A549 (cell line): ENCODE results near the gene TFDP1. TPM values are rescaled to one million over a fixed set of nuclear protein-coding genes. Genes with fewer than 3 reads are reported as not detected.

ENCODE experiments used
- ATAC-seq, 2 experiments: fragments of 200-7000 bp in 1 of 2; fragments of >200 bp in 1 of 2; cut with Nextera tagmentation in 1 of 2; cut with Tn5 transposase in 1 of 2; 3 replicates each; pipeline versions ENCODE4 v1.8.0 to v1.9.1; 2018 to 2020; ENCODE audit warnings: mild to moderate bottlenecking in 1 of 2, moderate library complexity in 1 of 2
- CTCF ChIA-PET: fragments of 300-600 bp; sonication (Branson Sonifier 250); formaldehyde crosslinking; extraction: SDS; loops from one replicate; lab custom pipeline; 2021; ENCODE audit warnings: antibody characterized with exemption, inconsistent platforms; lab: Yijun Ruan, JAX
- POLR2A ChIA-PET: fragments of 350-600 bp; formaldehyde crosslinking; extraction: SDS; loops from one replicate; lab custom pipeline; 2021; ENCODE audit warnings: antibody characterized with exemption, inconsistent platforms; lab: Yijun Ruan, JAX
- DNase-seq, 2 experiments: peaks; one replicate each; pipeline versions ENCODE4 v3.0.0 to v3.0.0-alpha.2; 2011 to 2016; ENCODE audit warnings: low read depth in 1 of 2, low spot score in 1 of 2
- FAIRE-seq: peaks from 2 replicates; lab custom pipeline; 2011; peaks lifted over from hg19 to GRCh38; lab: Jason Lieb, UNC
- H3K27ac ChIP-seq, 2 experiments: fragments of >200 bp; sonication (Bioruptor Twin); formaldehyde crosslinking; 3 replicates each; pipeline ENCODE4 v1.5.1; 2016 to 2017
- H3K4me1 ChIP-seq: fragments of >200 bp; sonication (Bioruptor Twin); formaldehyde crosslinking; 3 replicates; pipeline ENCODE4 v1.6.1; 2016
- H3K4me2 ChIP-seq: fragments of >200 bp; sonication (Bioruptor Twin); formaldehyde crosslinking; 3 replicates; pipeline ENCODE4 v1.6.1; 2016
- H3K4me3 ChIP-seq: fragments of >200 bp; sonication (Bioruptor Twin); formaldehyde crosslinking; 3 replicates; pipeline ENCODE4 v1.5.1; 2016
- H3K9me3 ChIP-seq: fragments of >200 bp; sonication (Bioruptor Twin); formaldehyde crosslinking; 3 replicates; pipeline ENCODE4 v1.6.1; 2016
- BHLHE40 ChIP-seq: IDR thresholded peaks from 2 replicates; pipeline ENCODE4 v1.6.1; 2012; ENCODE audit warnings: low read depth, low read length, inconsistent platforms
- CBX2 ChIP-seq: fragments of 200-600 bp; sonication (generic); IDR thresholded peaks from 2 replicates; pipeline ENCODE4 v1.6.1; 2016; ENCODE audit warnings: low read depth, mild to moderate bottlenecking, borderline replicate concordance
- CHD4 ChIP-seq: fragments of 200-600 bp; sonication (generic); IDR thresholded peaks from 2 replicates; pipeline ENCODE4 v1.6.1; 2016; ENCODE audit warnings: antibody characterized with exemption, mild to moderate bottlenecking, borderline replicate concordance
- CTCF ChIP-seq: fragments of >200 bp; sonication (Bioruptor Twin); formaldehyde crosslinking; IDR thresholded peaks from 3 replicates; pipeline ENCODE4 v1.5.1; 2016
- E2F6 ChIP-seq: IDR thresholded peaks from 2 replicates; pipeline ENCODE4 v1.6.1; 2012; ENCODE audit warnings: low read depth, borderline replicate concordance
- EHF ChIP-seq: fragments of 250-450 bp; sonication (Bioruptor Pico); IDR thresholded peaks from 2 replicates; pipeline ENCODE4 v1.5.0; 2020; ENCODE audit warnings: mild to moderate bottlenecking
- EHMT2 ChIP-seq: fragments of 200-600 bp; sonication (generic); IDR thresholded peaks from 2 replicates; pipeline ENCODE4 v1.6.1; 2016; ENCODE audit warnings: antibody characterized with exemption, low read depth, mild to moderate bottlenecking, moderate library complexity
- ELK1 ChIP-seq: fragments of 150-350 bp; IDR thresholded peaks from 2 replicates; pipeline ENCODE4 v1.6.1; 2014; ENCODE audit warnings: low read depth, mild to moderate bottlenecking, low read length
- EP300 ChIP-seq, 2 experiments: fragments of >200 bp; sonication (Bioruptor Twin); formaldehyde crosslinking; IDR thresholded peaks; 2 replicates in 1 of 2; 3 replicates in 1 of 2; pipeline ENCODE4 v1.6.1; 2016 to 2017
- FOSB ChIP-seq: fragments of 250-450 bp; sonication (Bioruptor Pico); IDR thresholded peaks from 2 replicates; pipeline ENCODE4 v1.5.0; 2020; ENCODE audit warnings: mild to moderate bottlenecking, moderate library complexity
- FOXS1 ChIP-seq: fragments of 250-450 bp; sonication (Bioruptor Pico); IDR thresholded peaks from 2 replicates; pipeline ENCODE4 v1.5.0; 2020; ENCODE audit warnings: mild to moderate bottlenecking, moderate library complexity
- GATA3 ChIP-seq: IDR thresholded peaks from 2 replicates; pipeline ENCODE4 v1.6.1; 2012; ENCODE audit warnings: borderline replicate concordance
- HDAC2 ChIP-seq: fragments of 200-600 bp; sonication (generic); IDR thresholded peaks from 2 replicates; pipeline ENCODE4 v1.6.1; 2016
- HES2 ChIP-seq: fragments of >200 bp; sonication (Bioruptor Twin); formaldehyde crosslinking; IDR thresholded peaks from 2 replicates; pipeline ENCODE4 v1.6.1; 2016
- HMGXB4 ChIP-seq: fragments of 250-450 bp; sonication (Bioruptor Pico); IDR thresholded peaks from 2 replicates; pipeline ENCODE4 v1.5.0; 2021; ENCODE audit warnings: mild to moderate bottlenecking, moderate library complexity, borderline replicate concordance
- HOXA7 ChIP-seq: fragments of 250-450 bp; sonication (Bioruptor Pico); IDR thresholded peaks from 2 replicates; pipeline ENCODE4 v1.5.0; 2020; ENCODE audit warnings: mild to moderate bottlenecking, moderate library complexity
- JUN ChIP-seq, 2 experiments: fragments of >200 bp; sonication (Bioruptor Twin); formaldehyde crosslinking; IDR thresholded peaks; 2 replicates in 1 of 2; 3 replicates in 1 of 2; pipeline ENCODE4 v1.6.1; 2016 to 2017
- JUNB ChIP-seq: fragments of >200 bp; sonication (Bioruptor Twin); formaldehyde crosslinking; IDR thresholded peaks from 2 replicates; pipeline ENCODE4 v1.6.1; 2016
- KDM5A ChIP-seq: fragments of 200-600 bp; sonication (generic); IDR thresholded peaks from 2 replicates; pipeline ENCODE4 v1.6.1; 2016; ENCODE audit warnings: antibody characterized with exemption, mild to moderate bottlenecking
- MAFK ChIP-seq: fragments of 450-650 bp; IDR thresholded peaks from 2 replicates; pipeline ENCODE4 v1.6.1; 2014; ENCODE audit not compliant: partially characterized antibody
- MYC ChIP-seq: IDR thresholded peaks from 2 replicates; pipeline ENCODE4 v1.6.1; 2012; ENCODE audit warnings: mild to moderate bottlenecking, inconsistent platforms, low read length, improper control_type of control experiment, borderline replicate concordance
- NFE2L2 ChIP-seq: fragments of 150-350 bp; conservative IDR thresholded peaks from 2 replicates; pipeline ENCODE4 v1.6.1; 2014; ENCODE audit warnings: low read length
- PBX3 ChIP-seq: IDR thresholded peaks from 2 replicates; pipeline ENCODE4 v1.6.1; 2012
- PHF8 ChIP-seq: fragments of 200-600 bp; sonication (generic); IDR thresholded peaks from 2 replicates; pipeline ENCODE4 v1.6.1; 2016; ENCODE audit warnings: low read depth, mild to moderate bottlenecking, antibody characterized with exemption, moderate library complexity, borderline replicate concordance
- POLR2A ChIP-seq: IDR thresholded peaks from 2 replicates; pipeline ENCODE4 v1.6.1; 2012; ENCODE audit warnings: mild to moderate bottlenecking, low read length
- POLR2AphosphoS2 ChIP-seq: conservative IDR thresholded peaks from 2 replicates; pipeline ENCODE4 v1.6.1; 2012; ENCODE audit warnings: low read length, improper control_type of control experiment, inconsistent platforms
- RAD21 ChIP-seq, 2 experiments: fragments of >200 bp in 1 of 2; sonication (Bioruptor Twin) in 1 of 2; formaldehyde crosslinking in 1 of 2; IDR thresholded peaks in 1 of 2; conservative IDR thresholded peaks in 1 of 2; 2 replicates in 1 of 2; 3 replicates in 1 of 2; pipeline ENCODE4 v1.6.1; 2012 to 2018; ENCODE audit warnings: inconsistent platforms in 1 of 2
- RNF2 ChIP-seq: fragments of 200-600 bp; sonication (generic); IDR thresholded peaks from 2 replicates; pipeline ENCODE4 v1.6.1; 2016; ENCODE audit warnings: low read depth, mild to moderate bottlenecking, antibody characterized with exemption, moderate library complexity, borderline replicate concordance
- TFCP2L1 ChIP-seq: fragments of 250-450 bp; sonication (Bioruptor Pico); IDR thresholded peaks from 2 replicates; pipeline ENCODE4 v1.5.0; 2021; ENCODE audit warnings: mild to moderate bottlenecking
- TP53 ChIP-seq: fragments of 250-450 bp; sonication (Bioruptor Pico); IDR thresholded peaks from 2 replicates; pipeline ENCODE4 v1.5.0; 2021; ENCODE audit warnings: mild to moderate bottlenecking, moderate library complexity
- ZSCAN20 ChIP-seq: fragments of 250-450 bp; sonication (Bioruptor Pico); IDR thresholded peaks from 2 replicates; pipeline ENCODE4 v1.8.0; 2022; ENCODE audit warnings: mild to moderate bottlenecking, moderate library complexity
- WGBS: methylation state at CpG from one replicate; pipeline ENCODE4 v1.1.6; 2017; ENCODE audit errors: missing lambda C conversion rate; 5-methylcytosine and 5-hydroxymethylcytosine counted together
- polyA plus RNA-seq, 4 experiments: library from polyadenylated mRNA; depleted of rRNA in 3 of 4; stranded (reverse); fragments of >200 nt; fragmentation: RNase III in 1 of 4; extraction: RNeasy Plus Mini Kit Qiagen cat#74134 plus additional on column Dnase treatment in 1 of 4; gene quantifications; 2 replicates in 3 of 4; 3 replicates in 1 of 4; pipeline ENCODE4 v1.2.3, GENCODE V29; 2011 to 2017

Gene TFDP1
- polyA plus RNA-seq, 2 of the 4 experiments (the other 2 are of a cell fraction): 73.2 to 88.4 TPM

- Histone ChIP-seq H3K4me2 (no peak overlapping the region), H3K27ac (no peak overlapping the region)
- no peak for DNase-seq
- WGBS: 97% methylated on average over 6 of the region's 19 CpGs
- TF ChIP-seq PBX3 (no peak), CHD4 (no peak), JUN (IDR thresholded peaks at IDR 0.05) (no peak), NFE2L2 (no peak), MYC (no peak), ZSCAN20 (CRISPR knock-in tag) (no peak), RAD21 (conservative IDR thresholded peaks at IDR 0.05 in 1 of 2, IDR thresholded peaks at IDR 0.05 in 1 of 2) (no peak), EHF (CRISPR knock-in tag) (no peak), CTCF (no peak), E2F6 (no peak), PHF8 (no peak), HDAC2 (no peak), EP300 (IDR thresholded peaks at IDR 0.05) (no peak), TP53 (no peak), CBX2 (no peak), POLR2A (no peak), GATA3 (no peak)
- TF ChIP-seq, all 56 proteins: peak for 0
- H3K4me3 ChIP-seq: no peak overlapping the region
- ChIA-PET CTCF (no interaction called here), POLR2A (no interaction called here)
- H3K4me1 ChIP-seq: no peaks in the 10 kb centered on the region
- FAIRE-seq: no peak
- H3K9me3 ChIP-seq: no peaks in the 10 kb centered on the region
- ATAC-seq: no peak
Measured at GRCh38 chr13:113670541-113670940, 86.0 kb downstream of the TFDP1 start.

GRCh38 chr13:113671066-113672001, 86.8 kb downstream of the TFDP1 start:
- 83% methylated on average over 40 of the region's 54 CpGs for WGBS
- Histone ChIP-seq H3K4me3 (no peak overlapping the region), H3K9me3 (no peaks in the 10 kb centered on the region), H3K4me2 (no peak overlapping the region), H3K4me1 (no peaks in the 10 kb centered on the region), H3K27ac (no peak overlapping the region)
- DNase-seq (no peak), ATAC-seq (no peak), FAIRE-seq (no peak)
- POLR2A ChIA-PET: no interaction called here
- CTCF ChIA-PET: interaction anchor here (1.2 kb wide), 1 partner anchor 53 kb away, joined by 4 read pairs; no protein-coding TSS in a partner anchor
- TF ChIP-seq POLR2AphosphoS2: no peak
- no peak for TF ChIP-seq FOSB (CRISPR knock-in tag)
- no peak for TF ChIP-seq HES2
- no peak for TF ChIP-seq HMGXB4 (CRISPR knock-in tag)
- no peak for TF ChIP-seq EHMT2
- no peak for TF ChIP-seq TFCP2L1 (CRISPR knock-in tag)
- no peak for TF ChIP-seq CBX2
- TF ChIP-seq BHLHE40: no peak
- TF ChIP-seq FOXS1 (CRISPR knock-in tag): no peak
- TF ChIP-seq RNF2: no peak
- TF ChIP-seq ELK1: no peak
- TF ChIP-seq MAFK: no peak
- TF ChIP-seq JUNB: no peak
- no peak for TF ChIP-seq KDM5A
- no peak for TF ChIP-seq CHD4
- no peak for TF ChIP-seq HOXA7 (CRISPR knock-in tag)
- TF ChIP-seq MYC: no peak
